Measurements from ENCODE around the gene SLC29A2.

SLC29A2 gene

GRCh38 chr11:66333896-66334604 lies 37.5 kb downstream of the SLC29A2 start:
- no peak for DNase-seq (ENCODE audit: low read depth)
- peak overlapping the region; percentile 90 for H3K4me3 ChIP-seq (ENCODE audit: low read length)

GRCh38 chr11:66333220-66333877 lies 38.2 kb downstream of the SLC29A2 start:
- no peak for DNase-seq (ENCODE audit: low read depth)
- H3K4me3 ChIP-seq (ENCODE audit: low read length): no peak overlapping the region

More at GRCh38 chr11:66333896-66334604, 37.5 kb downstream of the SLC29A2 start:
- no peak for TF ChIP-seq CTCF (IDR thresholded peaks at IDR 0.05; ENCODE audit: insufficient read depth, low read depth, low read length, missing control alignments)

GRCh38 chr11:66332371-66333219 lies 39.0 kb downstream of the SLC29A2 start:
- no peak for TF ChIP-seq CTCF (IDR thresholded peaks at IDR 0.05; ENCODE audit: insufficient read depth, low read depth, low read length, missing control alignments)
- no peak for DNase-seq (ENCODE audit: low read depth)
- no peak overlapping the region for H3K4me3 ChIP-seq (ENCODE audit: low read length)

More at GRCh38 chr11:66333220-66333877, 38.2 kb downstream of the SLC29A2 start:
- TF ChIP-seq CTCF (IDR thresholded peaks at IDR 0.05; ENCODE audit: insufficient read depth, low read depth, low read length, missing control alignments): no peak

GRCh38 chr11:66331542-66332370 lies 39.8 kb downstream of the SLC29A2 start:
- no peak overlapping the region for H3K4me3 ChIP-seq (ENCODE audit: low read length)
- no peak for DNase-seq (ENCODE audit: low read depth)
- TF ChIP-seq CTCF (IDR thresholded peaks at IDR 0.05; ENCODE audit: insufficient read depth, low read depth, low read length, missing control alignments): no peak

GRCh38 chr11:66330931-66331330 lies 40.6 kb downstream of the SLC29A2 start:
- no peak overlapping the region for H3K4me3 ChIP-seq (ENCODE audit: low read length)
- no peak for DNase-seq (ENCODE audit: low read depth)
- no peak for TF ChIP-seq CTCF (IDR thresholded peaks at IDR 0.05; ENCODE audit: insufficient read depth, low read depth, low read length, missing control alignments)

- DNase-seq (ENCODE audit: low read depth): no peak
- no peak overlapping the region for H3K4me3 ChIP-seq (ENCODE audit: low read length)
- TF ChIP-seq CTCF (IDR thresholded peaks at IDR 0.05; ENCODE audit: insufficient read depth, low read depth, low read length, missing control alignments): no peak
These were observed 42.3 kb downstream of the SLC29A2 start for GRCh38 chr11:66329165-66329673.

All from epithelial cell of esophagus (primary cell).